GOT3 (cell line): ENCODE results near the gene DYNLT1.
"Not testable (repeated sequence)": the region's sequence is repeated elsewhere in the genome, so short reads cannot be mapped to it uniquely, and the experiment has no call there.

Experiments
- DNase-seq: peaks from one replicate; lab custom pipeline; 2025; ENCODE audit warnings: mixed read lengths; lab: John Stamatoyannopoulos, UW

Gene DYNLT1

GRCh38 chr6:158640519-158640918, 4.0 kb downstream of the DYNLT1 start:
- DNase-seq, result no peak

GRCh38 chr6:158639056-158639455, 5.5 kb downstream of the DYNLT1 start:
- no peak for DNase-seq

GRCh38 chr6:158638324-158638854, 6.2 kb downstream of the DYNLT1 start:
- no peak for DNase-seq

- DNase-seq, result no peak
Measured at GRCh38 chr6:158636778-158637177, 7.8 kb downstream of the DYNLT1 start.

GRCh38 chr6:158635427-158636073, 9.0 kb downstream of the DYNLT1 start:
- DNase-seq, result no peak

GRCh38 chr6:158634695-158635426, 9.7 kb downstream of the DYNLT1 start:
- no peak for DNase-seq

- no peak for DNase-seq
Measured at GRCh38 chr6:158633127-158633526, 11.4 kb downstream of the DYNLT1 start.

GRCh38 chr6:158632538-158633119, 11.9 kb downstream of the DYNLT1 start:
- not testable (repeated sequence) for DNase-seq

GRCh38 chr6:158631678-158632537, 12.6 kb downstream of the DYNLT1 start:
- no peak for DNase-seq

- DNase-seq, result no peak
Measured at GRCh38 chr6:158630938-158631616, 13.5 kb downstream of the DYNLT1 start.

- DNase-seq, result no peak
Measured at GRCh38 chr6:158629367-158630221, 14.9 kb downstream of the DYNLT1 start.

- DNase-seq, result no peak
Measured at GRCh38 chr6:158628542-158628941, 16.0 kb downstream of the DYNLT1 start.

GRCh38 chr6:158627940-158628211, 16.7 kb downstream of the DYNLT1 start:
- DNase-seq, result no peak

- no peak for DNase-seq
Measured at GRCh38 chr6:158627168-158627939, 17.2 kb downstream of the DYNLT1 start.

GRCh38 chr6:158626360-158627167, 18.0 kb downstream of the DYNLT1 start:
- DNase-seq, result no peak

GRCh38 chr6:158625881-158626305, 18.6 kb downstream of the DYNLT1 start:
- no peak for DNase-seq

GRCh38 chr6:158624684-158625682, 19.6 kb downstream of the DYNLT1 start:
- no peak for DNase-seq
